NCI-H526 treated with DMSO at 0.1 percent for 48 hours (cell line): Measurements from ENCODE around the gene CSTPP1.
"Not testable (repeated sequence)": the region's sequence is repeated elsewhere in the genome, so short reads cannot be mapped to it uniquely, and the experiment has no call there.

Experiments used
- DNase-seq: peaks from one replicate; lab custom pipeline; 2025; lab: John Stamatoyannopoulos, UW

CSTPP1 gene

GRCh38 chr11:47181271-47181670 is 244.7 kb downstream of the CSTPP1 start:
- DNase-seq = no peak

GRCh38 chr11:47182380-47182779 is 245.8 kb downstream of the CSTPP1 start:
- DNase-seq = no peak

- no peak for DNase-seq
Measured at GRCh38 chr11:47183031-47183856, 246.7 kb downstream of the CSTPP1 start.

- no peak for DNase-seq
Measured at GRCh38 chr11:47183969-47184368, 247.4 kb downstream of the CSTPP1 start.

- no peak for DNase-seq
Measured at GRCh38 chr11:47184711-47185304, 248.2 kb downstream of the CSTPP1 start.

GRCh38 chr11:47185305-47186075 is 248.9 kb downstream of the CSTPP1 start:
- DNase-seq = no peak

GRCh38 chr11:47186076-47186699 is 249.6 kb downstream of the CSTPP1 start, which contains the start of gene PACSIN3:
Gene PACSIN3, minus strand, starts transcription at chr11:47186434. Its CDS starts 3,707 bp downstream, at chr11:47182727.
- no peak for DNase-seq

- no peak for DNase-seq
Measured at GRCh38 chr11:47186700-47187695, 250.4 kb downstream of the CSTPP1 start.

GRCh38 chr11:47187723-47188122 is 251.2 kb downstream of the CSTPP1 start:
- no peak for DNase-seq

GRCh38 chr11:47188259-47188658 is 251.7 kb downstream of the CSTPP1 start:
- DNase-seq = no peak

GRCh38 chr11:47189100-47189834 is 252.7 kb downstream of the CSTPP1 start:
- DNase-seq = no peak

- not testable (repeated sequence) for DNase-seq
Measured at GRCh38 chr11:47191137-47191536, 254.6 kb downstream of the CSTPP1 start.

- no peak for DNase-seq
Measured at GRCh38 chr11:47192111-47192510, 255.6 kb downstream of the CSTPP1 start.

GRCh38 chr11:47198161-47198560 is 261.6 kb downstream of the CSTPP1 start:
- not testable (repeated sequence) for DNase-seq

GRCh38 chr11:47201015-47201414 is 264.5 kb downstream of the CSTPP1 start:
- DNase-seq = no peak

- DNase-seq = no peak
Measured at GRCh38 chr11:47202576-47202975, 266.0 kb downstream of the CSTPP1 start.

- DNase-seq = no peak
Measured at GRCh38 chr11:47204637-47204989, 268.1 kb downstream of the CSTPP1 start.

GRCh38 chr11:47206577-47206976 is 270.0 kb downstream of the CSTPP1 start:
- DNase-seq = not testable (repeated sequence)

- DNase-seq = no peak
Measured at GRCh38 chr11:47207459-47207858, 270.9 kb downstream of the CSTPP1 start.

GRCh38 chr11:47208008-47208552 is 271.5 kb downstream of the CSTPP1 start:
- not testable (repeated sequence) for DNase-seq
